ENCODE measurements around the gene RGL4.

Gene RGL4

DNA sequence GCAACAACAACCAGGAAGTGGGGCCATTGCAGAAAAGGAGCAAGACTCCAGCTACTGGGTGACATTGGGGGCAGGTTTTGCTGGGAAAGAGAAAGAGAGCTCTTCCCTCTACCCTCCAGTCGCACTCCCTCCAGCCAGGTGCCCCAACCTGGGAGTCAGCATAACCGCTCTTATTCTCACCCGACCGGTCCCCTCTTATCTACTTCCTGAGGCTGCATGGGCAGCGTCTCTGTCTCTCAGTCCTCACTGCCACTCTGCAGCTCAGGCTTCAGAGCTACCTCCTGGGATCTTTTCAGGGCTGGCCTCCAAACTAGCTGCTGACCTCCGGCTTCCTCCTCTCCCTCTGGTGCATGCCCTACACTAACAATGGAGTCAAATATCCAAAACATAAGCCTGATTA is 55.0 kb downstream of the RGL4 start:
- H3K79me2 ChIP-seq (ENCODE audit: control insufficient read depth, low read length) = peaks cover 11% of the 10 kb centered on the region
- no peaks in the 10 kb centered on the region for H4K20me1 ChIP-seq (ENCODE audit: control insufficient read depth, insufficient read depth, low read depth, low read length)
- no peak overlapping the region for H3K27ac ChIP-seq (ENCODE audit: low read depth, low read length)
- no peaks in the 10 kb centered on the region for H3K9me3 ChIP-seq (ENCODE audit: control insufficient read depth, insufficient read depth, low read length)
- H3K27me3 ChIP-seq (ENCODE audit: control insufficient read depth, low read length) = no peaks in the 10 kb centered on the region
- peaks cover 10% of the 10 kb centered on the region for H3K4me1 ChIP-seq (ENCODE audit: control insufficient read depth, low read length)
- no peak overlapping the region for H3K4me3 ChIP-seq (ENCODE audit: low read length)
- peaks cover 12% of the 10 kb centered on the region for H3K36me3 ChIP-seq (ENCODE audit: control insufficient read depth, low read length)
- H3K9me2 ChIP-seq (replicated peaks; ENCODE audit: control insufficient read depth, low read length) = no peaks in the 10 kb centered on the region
- no peak for TF ChIP-seq EZH2phosphoT487 (IDR thresholded peaks at IDR 0.05; ENCODE audit: borderline replicate concordance, low read length)
- TF ChIP-seq, protein P1, sequence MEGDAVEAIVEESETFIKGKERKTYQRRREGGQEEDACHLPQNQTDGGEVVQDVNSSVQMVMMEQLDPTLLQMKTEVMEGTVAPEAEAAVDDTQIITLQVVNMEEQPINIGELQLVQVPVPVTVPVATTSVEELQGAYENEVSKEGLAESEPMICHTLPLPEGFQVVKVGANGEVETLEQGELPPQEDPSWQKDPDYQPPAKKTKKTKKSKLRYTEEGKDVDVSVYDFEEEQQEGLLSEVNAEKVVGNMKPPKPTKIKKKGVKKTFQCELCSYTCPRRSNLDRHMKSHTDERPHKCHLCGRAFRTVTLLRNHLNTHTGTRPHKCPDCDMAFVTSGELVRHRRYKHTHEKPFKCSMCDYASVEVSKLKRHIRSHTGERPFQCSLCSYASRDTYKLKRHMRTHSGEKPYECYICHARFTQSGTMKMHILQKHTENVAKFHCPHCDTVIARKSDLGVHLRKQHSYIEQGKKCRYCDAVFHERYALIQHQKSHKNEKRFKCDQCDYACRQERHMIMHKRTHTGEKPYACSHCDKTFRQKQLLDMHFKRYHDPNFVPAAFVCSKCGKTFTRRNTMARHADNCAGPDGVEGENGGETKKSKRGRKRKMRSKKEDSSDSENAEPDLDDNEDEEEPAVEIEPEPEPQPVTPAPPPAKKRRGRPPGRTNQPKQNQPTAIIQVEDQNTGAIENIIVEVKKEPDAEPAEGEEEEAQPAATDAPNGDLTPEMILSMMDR (IDR thresholded peaks at IDR 0.05; ENCODE audit: low read depth, low read length, poor library complexity, severe bottlenecking) = no peak
- no peaks in the 10 kb centered on the region for H3F3A ChIP-seq (ENCODE audit: control insufficient read depth, insufficient read depth)
- H3K4me2 ChIP-seq (ENCODE audit: low read length) = no peak overlapping the region

Measured in DOHH2 (cell line).